B cell (primary cell): Measurements from ENCODE around the gene TPI1. TPM values are rescaled to one million over a fixed set of nuclear protein-coding genes. Genes with fewer than 3 reads are reported as not detected.

Experiments
- ATAC-seq: fragments of 200-7000 bp; cut with Tn5 transposase; one replicate; pipeline ENCODE4 v1.10.0; 2021; ENCODE audit warnings: low read depth, mild to moderate bottlenecking, moderate number of reproducible peaks, moderate library complexity
- CTCF ChIA-PET: fragments of 350-600 bp; sonication (Branson Sonifier 250); formaldehyde crosslinking; loops from one replicate; lab custom pipeline; 2021; ENCODE audit warnings: antibody characterized with exemption, inconsistent platforms; lab: Charles Lee
- POLR2A ChIA-PET: fragments of 350-600 bp; sonication (Branson Sonifier 250); formaldehyde crosslinking; loops from one replicate; lab custom pipeline; 2021; ENCODE audit warnings: antibody characterized with exemption; lab: Charles Lee
- DNase-seq: peaks from one replicate; pipeline ENCODE4 v3.0.0; 2013
- H2AFZ ChIP-seq: 2 replicates; pipeline ENCODE4 v1.6.1; 2012; ENCODE audit warnings: mild to moderate bottlenecking, low read depth, low read length; ENCODE audit not compliant: insufficient read depth, poor library complexity, severe bottlenecking
- H3K27ac ChIP-seq, 2 donors: 1 replicate in 1 of 2; 2 replicates in 1 of 2; pipeline ENCODE4 v1.5.1; 2012 to 2013; ENCODE audit warnings: low read length in 2 of 2, mild to moderate bottlenecking in 2 of 2, moderate library complexity in 1 of 2
- H3K27me3 ChIP-seq, 4 experiments: fragments of 200-600 bp in 1 of 4; sonication (generic) in 1 of 4; replicated peaks in 1 of 4; 1 replicate in 2 of 4; 2 replicates in 2 of 4; pipeline versions ENCODE4 v1.6.1 to v1.7.0; 2013 to 2016; ENCODE audit warnings: low read length in 3 of 4, mild to moderate bottlenecking in 2 of 4, mixed read lengths in 1 of 4, moderate library complexity in 1 of 4; ENCODE audit not compliant: insufficient read depth in 4 of 4, control insufficient read depth in 3 of 4; ENCODE audit errors: control extremely low read depth in 1 of 4
- H3K36me3 ChIP-seq, 2 experiments: replicated peaks in 1 of 2; 1 replicate in 1 of 2; 2 replicates in 1 of 2; pipeline versions ENCODE4 v1.6.1 to v1.7.1; 2013; ENCODE audit warnings: low read length in 1 of 2; ENCODE audit not compliant: insufficient read depth in 2 of 2, control insufficient read depth in 1 of 2; ENCODE audit errors: control extremely low read depth in 1 of 2, extremely low read depth in 1 of 2
- H3K4me1 ChIP-seq, 2 donors: fragments of 200-600 bp in 1 of 2; sonication (generic) in 1 of 2; 1 replicate in 1 of 2; 2 replicates in 1 of 2; pipeline versions ENCODE4 v1.5.1 to v1.6.1; 2013 to 2017; ENCODE audit warnings: low read length in 2 of 2; ENCODE audit not compliant: control insufficient read depth in 2 of 2, insufficient read depth in 2 of 2
- H3K4me2 ChIP-seq: replicated peaks from 2 replicates; pipeline ENCODE3; 2012; ENCODE audit warnings: mild to moderate bottlenecking, low read depth, low read length; ENCODE audit not compliant: poor library complexity, severe bottlenecking
- H3K4me3 ChIP-seq, 5 experiments: fragments of 200-600 bp in 1 of 5; sonication (generic) in 1 of 5; 1 replicate in 3 of 5; 2 replicates in 2 of 5; pipeline versions ENCODE4 v1.5.1 to v1.7.0; 2011 to 2016; ENCODE audit warnings: low read length in 4 of 5, mild to moderate bottlenecking in 4 of 5, low read depth in 2 of 5, control low read depth in 1 of 5, moderate library complexity in 1 of 5; ENCODE audit not compliant: insufficient read depth in 1 of 5; ENCODE audit errors: control extremely low read depth in 1 of 5, extremely low read depth in 1 of 5
- H3K79me2 ChIP-seq: fragments of 200-600 bp; sonication (generic); one replicate; pipeline ENCODE4 v1.6.0; 2016; ENCODE audit warnings: low read length; ENCODE audit not compliant: control insufficient read depth, insufficient read depth
- H3K9ac ChIP-seq: fragments of 200-600 bp; sonication (generic); 2 replicates; pipeline ENCODE4 v1.6.1; 2017; ENCODE audit warnings: mild to moderate bottlenecking, low read length, moderate library complexity
- H3K9me3 ChIP-seq, 3 donors: one replicate each; pipeline versions ENCODE4 v1.6.1 to v1.7.1; 2013; ENCODE audit warnings: low read length in 2 of 3; ENCODE audit not compliant: control insufficient read depth in 2 of 3, insufficient read depth in 1 of 3; ENCODE audit errors: control extremely low read depth in 1 of 3
- H4K20me1 ChIP-seq: 2 replicates; pipeline ENCODE4 v1.6.0; 2012; ENCODE audit warnings: mild to moderate bottlenecking, low read length; ENCODE audit not compliant: insufficient read depth, control insufficient read depth, poor library complexity, severe bottlenecking
- H3K27ac Mint-ChIP-seq: one replicate; pipeline ENCODE4 v1.8.0; 2021; ENCODE audit warnings: mixed read lengths
- H3K27me3 Mint-ChIP-seq: one replicate; pipeline ENCODE4 v1.8.0; 2021; ENCODE audit warnings: mixed read lengths
- H3K4me1 Mint-ChIP-seq: one replicate; pipeline ENCODE4 v1.8.0; 2021; ENCODE audit warnings: mixed read lengths
- H3K4me3 Mint-ChIP-seq: one replicate; pipeline ENCODE4 v1.8.0; 2021; ENCODE audit warnings: mixed read lengths
- H3K9me3 Mint-ChIP-seq: one replicate; pipeline ENCODE4 v1.8.0; 2022; ENCODE audit warnings: mixed read lengths; ENCODE audit not compliant: insufficient read depth
- CTCF ChIP-seq: fragments of 200-600 bp; IDR thresholded peaks from one replicate; pipeline ENCODE4 v1.8.0; 2022; ENCODE audit warnings: antibody characterized with exemption, mild to moderate bottlenecking
- EZH2 ChIP-seq: IDR thresholded peaks from 2 replicates; pipeline ENCODE4 v1.6.1; 2012; ENCODE audit warnings: borderline replicate concordance, low read depth, mild to moderate bottlenecking, moderate library complexity, low read length; ENCODE audit not compliant: insufficient read depth, poor library complexity, severe bottlenecking
- WGBS: methylation state at CpG from one replicate; pipeline ENCODE4 v1.1.5; 2013; ENCODE audit warnings: missing lambda C conversion rate; ENCODE audit not compliant: insufficient coverage; 5-methylcytosine and 5-hydroxymethylcytosine counted together
- intact Hi-C: fragments of 100-400 bp; cut with micrococcal nuclease; formaldehyde crosslinking; loops from one replicate; pipeline ENCODE4 v1.10.0; 2022
- polyA plus RNA-seq: library from polyadenylated mRNA; depleted of rRNA; stranded (reverse); fragments of >200 nt; gene quantifications from 2 replicates; pipeline ENCODE4 v1.2.3, GENCODE V29; 2012
- total RNA-seq, 2 donors: library from RNA; stranded (reverse); fragments of 120-200 nt in 1 of 2; gene quantifications; 1 replicate in 1 of 2; 2 replicates in 1 of 2; pipeline versions ENCODE4 v1.2.3 to v1.2.4, GENCODE V29; 2013 to 2022

TPI1 gene
- total and polyA plus RNA-seq, 2 donors (not counting 1 experiment from before 2014, with no cell fraction given), result 181 to 187 TPM

DNA sequence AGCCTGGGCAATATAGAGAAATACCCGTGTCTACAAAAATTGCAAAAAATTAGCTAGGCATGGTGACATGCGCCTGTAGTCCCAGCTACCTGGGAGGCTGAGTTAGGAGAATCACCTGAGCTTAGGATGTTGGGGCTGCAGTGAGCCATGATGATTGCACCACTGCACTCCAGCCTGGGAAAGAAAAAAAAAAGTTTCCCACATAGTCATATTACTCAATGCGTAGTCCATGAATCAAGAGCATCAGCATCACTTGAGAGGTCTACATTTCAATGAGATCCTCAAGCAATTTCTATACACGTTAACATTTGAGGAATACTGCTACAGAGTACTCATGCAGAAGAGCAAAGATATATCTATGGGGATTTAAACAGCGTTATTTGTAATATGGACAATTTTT, 32.1 kb downstream of the TPI1 start:
- peaks cover 8 to 14% of the 10 kb centered on the region in 2 donors for H3K4me1 ChIP-seq
- no CpG with 5 or more reads among the region's 5 CpGs for WGBS
- no peak overlapping the region for H3K4me2 ChIP-seq
- intact Hi-C loops, result no loop called here
- TF ChIP-seq CTCF, result no peak
- TF ChIP-seq EZH2, result no peak
- Mint-ChIP-seq H3K4me3 (no peak overlapping the region), H3K27ac (no peak overlapping the region), H3K4me1 (peaks cover 8% of the 10 kb centered on the region), H3K9me3 (no peaks in the 10 kb centered on the region), H3K27me3 (no peaks in the 10 kb centered on the region)
- POLR2A ChIA-PET, result no interaction called here
- H3K9me3 ChIP-seq, result no peaks in the 10 kb centered on the region
- H3K4me3 ChIP-seq, result no peak overlapping the region
- H2AFZ ChIP-seq, result peak overlapping the region; percentile 16
- ATAC-seq (no peak), DNase-seq (no peak)
- H3K27me3 ChIP-seq, result no peaks in the 10 kb centered on the region
- H3K9ac ChIP-seq, result no peak overlapping the region
- no peaks in the 10 kb centered on the region for H3K36me3 ChIP-seq
- no peaks in the 10 kb centered on the region for H3K79me2 ChIP-seq
- CTCF ChIA-PET, result interaction anchor here (0.5 to 3.3 kb wide), 4 partner anchors 8 to 143 kb away, joined by 3 to 10 read pairs (median 4); partner anchors contain the start of gene SPSB2
- H3K27ac ChIP-seq, result no peak overlapping the region
- no peaks in the 10 kb centered on the region for H4K20me1 ChIP-seq

DNA sequence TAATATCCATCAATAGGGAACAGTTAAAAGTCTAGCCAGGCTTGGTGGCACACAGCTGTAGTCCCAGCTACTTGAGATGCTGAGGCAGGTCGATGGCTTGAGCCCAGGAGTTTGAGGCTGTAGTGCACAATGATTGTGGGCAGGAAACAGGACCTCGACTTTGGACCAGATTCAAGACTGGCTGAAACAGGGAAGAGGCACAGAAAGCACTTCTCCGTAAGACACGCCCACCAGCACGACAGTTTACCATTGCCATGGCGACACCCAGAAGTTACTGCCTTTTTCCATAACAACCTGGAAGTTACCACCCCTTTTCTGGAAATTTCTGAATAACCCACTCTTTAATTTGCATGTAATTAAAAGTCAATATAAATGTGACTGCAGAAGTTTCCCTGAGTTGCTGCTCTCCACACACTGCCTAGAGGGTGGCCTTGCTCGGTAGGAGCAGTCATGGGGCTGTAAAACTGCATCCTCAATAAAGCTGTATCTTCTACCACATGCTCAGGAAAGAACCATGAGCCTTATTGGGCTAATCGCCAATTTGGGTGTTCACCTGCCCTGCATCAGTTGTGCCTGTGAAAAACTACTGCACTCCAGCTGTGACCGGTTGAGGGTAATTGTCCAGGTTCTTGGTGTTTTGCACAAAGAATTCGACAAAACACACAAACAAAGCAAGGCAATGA, 32.6 kb downstream of the TPI1 start:
- POLR2A ChIA-PET, result no interaction called here
- TF ChIP-seq EZH2 (no peak), CTCF (no peak)
- no peaks in the 10 kb centered on the region for H3K36me3 ChIP-seq
- peak overlapping the region; percentile 16 for H2AFZ ChIP-seq
- intact Hi-C loops, result no loop called here
- Mint-ChIP-seq H3K27ac (no peak overlapping the region), H3K27me3 (no peaks in the 10 kb centered on the region), H3K9me3 (no peaks in the 10 kb centered on the region), H3K4me1 (peaks cover 8% of the 10 kb centered on the region), H3K4me3 (no peak overlapping the region)
- H3K79me2 ChIP-seq, result no peaks in the 10 kb centered on the region
- DNase-seq (peak; percentile 32), ATAC-seq (no peak)
- H3K4me3 ChIP-seq, result no peak overlapping the region
- no peaks in the 10 kb centered on the region for H3K27me3 ChIP-seq
- H3K27ac ChIP-seq, result no peak overlapping the region
- no peak overlapping the region for H3K4me2 ChIP-seq
- CTCF ChIA-PET, result interaction anchor here (0.5 to 1.5 kb wide), 3 partner anchors 8 to 142 kb away, joined by 3 to 5 read pairs (median 4); no protein-coding TSS in a partner anchor
- H3K4me1 ChIP-seq, result peaks cover 10 to 18% of the 10 kb centered on the region in 2 donors
- no peaks in the 10 kb centered on the region for H3K9me3 ChIP-seq
- H3K9ac ChIP-seq, result no peak overlapping the region
- H4K20me1 ChIP-seq, result no peaks in the 10 kb centered on the region
- 43% methylated on average over 5 of the region's 10 CpGs for WGBS
